ENCODE measurements around the gene AARS2.

The AARS2 gene

DNA sequence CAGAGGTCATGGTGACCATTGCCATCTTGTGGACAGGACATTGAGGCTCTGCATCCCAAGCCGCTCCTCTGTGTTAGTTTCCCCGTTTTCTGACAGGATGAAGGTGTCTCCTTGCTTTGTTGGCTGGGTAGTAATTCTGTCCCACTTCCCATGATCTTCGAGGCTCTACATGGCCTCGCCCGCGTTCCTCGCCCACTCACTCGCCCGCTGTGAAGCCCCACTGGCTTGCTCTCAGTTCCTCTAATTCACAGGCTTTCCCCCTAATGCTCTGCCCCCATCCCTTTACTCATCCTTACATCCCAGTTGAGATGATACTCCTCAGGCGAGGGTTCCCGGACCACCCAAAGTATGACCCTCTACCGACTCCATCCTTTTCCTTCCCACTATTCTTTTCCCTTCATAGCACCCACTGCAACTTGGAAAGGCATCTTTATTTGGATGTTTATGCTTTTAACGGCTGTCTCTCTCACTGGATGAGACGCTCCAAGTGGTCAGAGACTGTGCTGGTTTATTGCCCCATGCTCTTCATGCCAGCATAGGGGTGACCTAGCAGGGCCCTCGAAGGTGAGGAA is 55.3 kb downstream of the AARS2 start:
- peak overlapping the region; percentile 97 for H3K27ac ChIP-seq
- no peak for TF ChIP-seq ZFX (IDR thresholded peaks at IDR 0.05)
- TF ChIP-seq, protein P1, sequence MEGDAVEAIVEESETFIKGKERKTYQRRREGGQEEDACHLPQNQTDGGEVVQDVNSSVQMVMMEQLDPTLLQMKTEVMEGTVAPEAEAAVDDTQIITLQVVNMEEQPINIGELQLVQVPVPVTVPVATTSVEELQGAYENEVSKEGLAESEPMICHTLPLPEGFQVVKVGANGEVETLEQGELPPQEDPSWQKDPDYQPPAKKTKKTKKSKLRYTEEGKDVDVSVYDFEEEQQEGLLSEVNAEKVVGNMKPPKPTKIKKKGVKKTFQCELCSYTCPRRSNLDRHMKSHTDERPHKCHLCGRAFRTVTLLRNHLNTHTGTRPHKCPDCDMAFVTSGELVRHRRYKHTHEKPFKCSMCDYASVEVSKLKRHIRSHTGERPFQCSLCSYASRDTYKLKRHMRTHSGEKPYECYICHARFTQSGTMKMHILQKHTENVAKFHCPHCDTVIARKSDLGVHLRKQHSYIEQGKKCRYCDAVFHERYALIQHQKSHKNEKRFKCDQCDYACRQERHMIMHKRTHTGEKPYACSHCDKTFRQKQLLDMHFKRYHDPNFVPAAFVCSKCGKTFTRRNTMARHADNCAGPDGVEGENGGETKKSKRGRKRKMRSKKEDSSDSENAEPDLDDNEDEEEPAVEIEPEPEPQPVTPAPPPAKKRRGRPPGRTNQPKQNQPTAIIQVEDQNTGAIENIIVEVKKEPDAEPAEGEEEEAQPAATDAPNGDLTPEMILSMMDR (conservative IDR thresholded peaks at IDR 0.05), result peak; percentile 34

DNA sequence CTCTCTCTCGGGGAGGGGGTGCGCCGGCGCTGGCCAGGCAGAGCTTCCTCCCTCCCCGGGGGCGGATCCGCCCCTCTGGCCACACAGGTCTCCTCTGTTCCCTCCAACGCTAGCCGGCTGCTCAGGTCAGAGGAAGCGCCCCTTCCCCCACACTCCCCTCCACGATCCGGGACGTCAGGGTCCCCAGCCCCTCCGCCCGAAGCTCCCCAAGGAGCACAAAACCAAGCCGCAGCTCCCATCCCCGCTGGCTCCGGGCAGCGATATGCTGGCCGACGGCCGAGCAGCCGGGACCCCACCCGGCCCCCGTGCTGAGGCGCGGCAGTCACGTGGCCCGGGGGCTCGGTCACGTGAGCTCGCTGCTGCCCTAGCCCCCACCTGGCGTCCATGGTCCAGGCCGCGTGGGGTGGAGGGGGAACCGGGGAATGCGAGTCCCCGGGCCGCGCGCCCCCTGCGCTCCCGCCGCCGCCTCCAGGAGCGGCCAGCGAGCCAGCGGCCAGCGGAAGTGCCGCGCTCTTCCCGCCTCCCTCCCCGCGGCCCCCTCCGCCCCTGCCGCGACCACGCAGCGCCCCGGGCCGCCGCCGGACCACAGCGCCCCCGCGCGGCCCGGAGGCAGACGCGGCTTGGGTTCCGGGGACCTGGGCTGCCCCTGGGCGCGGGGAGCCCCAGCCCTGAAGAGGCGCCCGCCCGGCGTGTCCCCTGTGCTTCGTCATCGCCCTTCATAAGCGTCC is 56.0 kb downstream of the AARS2 start, which contains the start of gene SLC35B2:
TSS of gene SLC35B2 (minus strand) at position 504 of the 728 bp plus-strand sequence. CDS start at position 386, 118 bp downstream.
- peak within 1 kb of the TSS; percentile 97 for H3K27ac ChIP-seq
- TF ChIP-seq ZFX (IDR thresholded peaks at IDR 0.05), result peak; percentile 53; the same call in 1 of the 2 replicates
- TF ChIP-seq, protein P1 (conservative IDR thresholded peaks at IDR 0.05), result peak; percentile 98

GRCh38 chr6:44256775-44257024 is 56.4 kb downstream of the AARS2 start:
- TF ChIP-seq, protein P1 (conservative IDR thresholded peaks at IDR 0.05), result no peak
- TF ChIP-seq ZFX (IDR thresholded peaks at IDR 0.05), result no peak
- H3K27ac ChIP-seq, result peak overlapping the region; percentile 97

- TF ChIP-seq ZFX (IDR thresholded peaks at IDR 0.05), result no peak
- TF ChIP-seq, protein P1 (conservative IDR thresholded peaks at IDR 0.05), result no peak
- peak overlapping the region; percentile 97 for H3K27ac ChIP-seq
These were observed 57.0 kb downstream of the AARS2 start for GRCh38 chr6:44255871-44256774.

- peak overlapping the region; percentile 97; the same call in 1 of the 2 replicates for H3K27ac ChIP-seq
- TF ChIP-seq ZFX (IDR thresholded peaks at IDR 0.05), result no peak
- TF ChIP-seq, protein P1 (conservative IDR thresholded peaks at IDR 0.05), result no peak
These were observed 57.9 kb downstream of the AARS2 start for GRCh38 chr6:44255105-44255808.

DNA sequence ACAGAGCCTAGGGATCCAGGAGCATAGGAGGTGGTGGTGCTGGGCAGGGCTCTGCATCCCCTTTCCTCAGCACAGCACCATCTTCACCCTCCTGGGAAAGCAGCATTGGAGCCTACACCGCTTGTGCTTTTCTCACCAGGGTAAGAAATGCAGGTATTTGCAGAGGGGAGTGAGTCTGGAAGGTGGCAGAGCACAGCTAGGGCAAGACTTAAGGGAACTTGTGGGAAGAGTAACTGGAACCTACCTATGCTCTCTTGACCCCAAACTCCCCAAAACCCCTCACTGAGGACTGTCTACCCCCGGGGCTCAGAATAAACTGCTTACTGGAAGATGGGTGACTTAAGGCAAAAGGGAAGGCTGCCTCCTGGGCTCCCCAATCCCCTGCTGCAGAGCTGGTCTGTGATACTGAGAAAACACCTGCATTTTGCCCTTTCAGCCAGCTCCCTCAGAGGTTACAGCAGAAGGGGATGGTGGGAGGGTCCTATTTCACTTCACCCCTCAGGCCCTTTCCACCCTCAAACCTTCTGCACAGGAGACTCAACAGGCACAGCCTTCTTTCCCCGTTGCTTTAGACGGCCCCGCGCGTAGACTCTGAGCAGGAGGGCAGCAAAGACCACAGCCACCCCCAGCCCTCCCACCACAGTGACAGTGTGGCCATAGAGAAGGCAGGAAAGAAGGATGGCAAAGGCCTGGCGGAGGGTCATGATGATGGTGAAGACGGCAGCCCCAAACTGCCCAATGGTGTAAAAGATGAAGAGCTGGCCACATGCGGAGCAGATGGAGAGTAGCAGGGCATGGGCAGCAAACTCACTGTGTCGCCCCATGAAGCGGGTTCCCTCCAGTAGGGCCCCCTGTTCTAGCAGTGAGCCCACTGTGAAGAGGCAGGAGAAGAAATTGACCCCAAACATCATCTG is 58.7 kb downstream of the AARS2 start:
- no peak overlapping the region for H3K27ac ChIP-seq
- no peak for TF ChIP-seq ZFX (IDR thresholded peaks at IDR 0.05)
- TF ChIP-seq, protein P1 (conservative IDR thresholded peaks at IDR 0.05), result no peak
